Erythroblast (primary cell): ENCODE data around the gene ACER2.

Experiments
- GATA1 ChIP-seq: IDR thresholded peaks from 2 replicates; pipeline ENCODE4 v1.6.1; 2011; ENCODE audit warnings: low read depth, mild to moderate bottlenecking, control low read depth, low read length, moderate library complexity
- POLR2A ChIP-seq: IDR thresholded peaks from 2 replicates; pipeline ENCODE4 v1.6.1; 2011; ENCODE audit warnings: mild to moderate bottlenecking, low read length

DNA sequence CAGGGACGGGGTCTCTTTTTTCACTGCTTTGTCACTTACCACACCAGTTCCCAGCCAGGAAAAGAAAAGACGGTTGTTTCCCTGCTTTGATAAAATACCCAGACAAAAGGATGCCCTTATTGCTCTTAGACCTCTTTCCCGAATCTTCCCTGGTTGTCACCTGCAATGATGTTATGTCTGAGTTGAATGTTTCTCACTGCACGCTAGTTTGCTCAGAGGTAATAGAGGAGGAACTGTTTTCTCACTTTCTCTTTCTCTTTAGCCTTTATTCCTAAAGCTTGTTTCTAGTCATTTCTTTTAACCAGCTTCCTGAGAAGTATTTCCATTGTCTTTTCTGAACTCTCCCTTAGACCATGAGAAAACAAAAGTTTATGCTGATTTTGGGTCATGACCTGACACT lies 32.9 kb downstream of the ACER2 start:
- TF ChIP-seq POLR2A, result no peak
- no peak for TF ChIP-seq GATA1
